Stimulated activated CD8-positive, alpha-beta memory T cell treated with anti-CD3 and anti-CD28 coated beads, Interleukin-4, amount 100 ng/mL, for 4 hours (primary cell): Measurements from ENCODE around the gene GZMM.

Source experiments
- DNase-seq, 2 donors: peaks; one replicate each; pipeline ENCODE4 v3.0.0-alpha.2; 2020; ENCODE audit warnings: low read depth in 2 of 2, low spot score in 1 of 2

Gene GZMM

GRCh38 chr19:511101-511851 is 32.6 kb upstream of the GZMM start:
- DNase-seq, result peak in 1 of 2 donors; percentile 67

- no peak for DNase-seq
Measured at GRCh38 chr19:512547-513365, 31.1 kb upstream of the GZMM start.

GRCh38 chr19:513368-514165 is 30.3 kb upstream of the GZMM start:
- DNase-seq, result no peak

DNA sequence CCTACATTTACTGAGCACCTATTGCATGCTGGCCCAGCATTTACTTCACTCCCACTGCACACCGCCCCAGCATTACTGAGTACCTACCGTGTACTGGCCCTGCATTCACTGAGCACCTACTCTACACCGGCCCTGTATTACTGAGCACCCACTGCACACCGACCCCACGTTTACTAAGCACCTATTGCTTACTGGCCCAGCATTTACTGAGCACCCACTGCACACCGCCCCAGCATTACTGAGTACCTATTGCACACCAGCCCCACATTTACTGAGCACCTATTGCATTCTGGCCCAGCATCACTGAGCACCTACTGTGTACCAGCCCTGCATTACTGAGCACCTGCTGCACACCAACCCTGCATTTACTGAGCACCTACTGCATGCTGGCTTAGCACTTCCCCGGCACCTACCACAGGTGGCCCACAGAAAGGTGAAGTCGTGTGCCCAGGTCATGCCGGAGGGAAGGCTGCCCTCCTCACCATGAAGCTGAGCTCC is 29.6 kb upstream of the GZMM start:
- no peak for DNase-seq

GRCh38 chr19:517721-518597 is 25.9 kb upstream of the GZMM start:
- DNase-seq, result no peak

DNA sequence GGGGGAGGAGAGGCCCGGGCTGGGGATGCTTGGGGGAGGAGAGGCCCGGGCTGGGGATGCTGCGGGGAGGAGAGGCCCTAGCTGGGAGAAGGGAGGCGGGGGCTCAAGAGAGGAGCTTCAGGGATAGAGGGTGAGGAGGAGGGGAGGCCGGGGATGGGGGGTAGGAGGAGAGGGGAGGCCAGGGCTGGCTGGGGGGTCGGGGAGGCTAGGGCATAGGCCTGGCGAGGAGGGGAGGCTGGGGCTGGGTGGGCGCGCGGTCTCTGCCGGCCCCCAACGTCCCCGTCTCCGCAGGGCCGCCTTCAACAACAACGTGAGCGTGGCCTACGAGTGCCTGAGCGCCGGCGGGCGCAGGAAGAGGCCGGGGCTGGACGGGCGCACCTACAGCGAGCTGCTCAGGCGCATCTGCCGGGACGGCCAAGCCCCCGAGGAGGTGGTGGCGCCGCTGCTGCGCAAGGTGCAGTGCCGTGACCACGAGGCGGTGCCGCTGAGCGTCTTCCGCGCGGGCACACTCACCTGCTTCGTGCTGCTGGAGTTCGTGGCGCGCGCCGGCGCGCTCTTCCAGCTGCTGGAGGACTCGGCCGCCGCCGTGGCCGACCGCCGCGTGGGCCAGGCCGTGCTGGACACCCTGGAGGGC is 25.1 kb upstream of the GZMM start:
- DNase-seq, result peak in 1 of 2 donors; percentile 43

- no peak for DNase-seq
Measured at GRCh38 chr19:519449-519865, 24.4 kb upstream of the GZMM start.

DNA sequence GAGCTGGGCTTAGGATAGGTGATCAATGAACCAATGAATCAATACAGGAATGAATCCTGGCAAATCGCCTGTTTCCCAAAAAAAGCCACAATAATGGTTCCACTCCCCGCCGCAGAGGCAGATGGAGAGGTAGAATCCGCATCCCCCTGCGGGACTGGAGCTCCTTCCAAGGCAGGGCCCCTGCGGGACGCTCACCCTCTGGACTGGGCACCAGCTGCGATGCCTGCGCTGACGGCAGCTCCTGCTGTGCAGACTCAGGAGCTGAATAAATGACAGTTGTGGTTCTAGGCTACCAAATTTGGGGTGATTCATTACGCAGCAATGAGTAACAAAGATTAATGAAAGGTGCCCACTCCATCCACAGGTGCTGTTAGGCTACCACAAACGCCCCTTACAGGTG is 21.1 kb upstream of the GZMM start:
- DNase-seq, result no peak

DNA sequence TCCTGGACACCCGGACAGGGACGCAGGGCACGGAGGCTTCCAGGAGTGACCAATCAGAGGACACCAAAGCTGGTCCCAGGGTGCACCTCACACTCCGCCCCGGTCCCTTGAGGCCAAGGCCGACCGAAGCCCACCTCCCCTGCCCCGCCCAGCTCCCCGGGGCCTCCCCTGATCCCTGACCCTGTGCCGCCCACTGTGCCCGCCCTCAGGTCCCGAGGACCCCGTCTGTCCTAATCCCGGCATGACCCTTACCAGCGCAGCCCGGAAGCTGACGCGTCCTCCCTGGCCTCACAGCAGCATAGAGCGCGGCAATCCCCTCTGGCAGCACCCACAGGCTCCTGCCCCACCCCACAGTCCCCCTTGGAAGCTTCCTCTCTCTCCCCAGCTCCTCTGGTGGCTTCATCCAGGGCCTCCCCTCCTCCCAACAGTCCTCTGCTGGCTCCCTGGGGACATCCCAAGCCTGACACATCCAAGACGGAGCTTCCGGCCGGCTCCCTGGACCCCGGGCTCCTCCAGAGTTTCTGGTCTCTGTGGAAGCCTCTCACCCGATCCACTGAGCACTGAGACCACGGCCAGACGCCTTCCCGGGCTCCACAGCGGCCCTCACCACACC is 19.7 kb upstream of the GZMM start:
- no peak for DNase-seq

GRCh38 chr19:525029-525428 is 18.8 kb upstream of the GZMM start:
- DNase-seq, result no peak

DNA sequence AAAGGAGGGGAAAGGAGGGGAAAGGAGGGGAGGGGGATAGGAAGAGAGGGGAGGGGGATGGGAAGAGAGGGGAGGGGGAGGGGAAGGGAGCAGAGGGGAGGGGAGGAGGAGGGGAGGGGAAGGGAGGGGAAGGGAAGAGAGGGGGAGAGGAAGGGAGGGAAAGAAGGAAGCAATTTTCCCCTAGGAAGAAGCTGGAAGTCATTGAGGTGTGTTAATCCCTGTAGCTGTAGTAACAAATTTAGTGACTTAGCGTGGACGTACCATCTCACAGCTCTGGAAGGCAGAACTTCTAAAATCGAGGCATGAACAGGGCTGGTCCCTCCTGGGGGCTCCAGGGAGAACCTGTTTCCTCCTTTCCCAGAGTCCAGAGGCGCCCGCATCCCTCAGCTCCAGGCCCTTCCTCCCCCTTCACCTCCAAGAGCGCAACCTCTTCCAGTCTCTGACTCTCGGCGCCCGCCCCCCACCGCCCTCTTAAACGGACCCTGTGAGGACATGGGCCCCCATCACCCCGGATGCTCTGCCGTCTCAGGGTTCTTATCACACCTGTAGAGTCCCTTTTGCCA is 17.9 kb upstream of the GZMM start:
- DNase-seq, result no peak

GRCh38 chr19:530134-531008 is 13.5 kb upstream of the GZMM start:
- no peak for DNase-seq

- DNase-seq, result peak; percentile 62 to 67
Measured at GRCh38 chr19:531009-531752, 12.7 kb upstream of the GZMM start.

DNA sequence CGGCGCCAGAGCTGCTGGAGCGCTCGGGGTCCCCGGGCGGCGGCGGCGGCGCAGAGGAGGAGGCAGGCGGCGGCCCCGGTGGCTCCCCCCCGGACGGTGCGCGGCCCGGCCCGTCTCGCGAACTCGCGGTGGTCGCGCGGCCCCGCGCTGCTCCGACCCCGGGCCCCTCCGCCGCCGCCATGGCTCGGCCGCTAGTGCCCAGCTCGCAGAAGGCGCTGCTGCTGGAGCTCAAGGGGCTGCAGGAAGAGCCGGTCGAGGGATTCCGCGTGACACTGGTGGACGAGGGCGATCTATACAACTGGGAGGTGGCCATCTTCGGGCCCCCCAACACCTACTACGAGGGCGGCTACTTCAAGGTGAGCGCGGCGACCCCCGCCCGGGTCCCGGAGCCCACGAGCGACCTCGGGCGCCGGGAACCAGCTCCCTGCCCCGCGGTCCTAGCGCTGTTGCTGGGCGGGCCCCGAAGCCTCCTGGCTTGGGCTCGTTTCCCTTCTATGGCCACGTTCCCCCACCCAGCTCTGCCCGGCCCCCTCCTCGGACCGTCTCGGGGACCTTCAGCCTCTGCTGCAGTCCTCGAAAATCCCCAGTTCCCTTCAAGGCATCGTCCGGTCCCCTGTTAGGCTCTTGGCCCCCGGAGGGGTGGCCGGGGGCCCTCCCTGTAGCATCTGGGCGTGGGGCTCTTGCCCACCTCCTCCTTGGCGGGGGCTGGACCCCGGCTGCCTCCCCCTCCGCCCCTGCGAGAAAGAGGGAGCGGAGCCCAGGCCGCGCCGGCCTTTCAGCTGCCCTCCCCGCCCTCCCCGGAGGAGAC is 11.9 kb upstream of the GZMM start, which contains the start of gene CDC34:
Gene CDC34, plus strand, starts transcription at position 8 of the 808 bp plus-strand sequence. Its CDS starts 172 bp downstream, at position 180.
- DNase-seq, result no peak

- DNase-seq, result no peak
Measured at GRCh38 chr19:532561-533363, 11.1 kb upstream of the GZMM start.
